ENCODE measurements around the gene RFFL.

RFFL gene

DNA sequence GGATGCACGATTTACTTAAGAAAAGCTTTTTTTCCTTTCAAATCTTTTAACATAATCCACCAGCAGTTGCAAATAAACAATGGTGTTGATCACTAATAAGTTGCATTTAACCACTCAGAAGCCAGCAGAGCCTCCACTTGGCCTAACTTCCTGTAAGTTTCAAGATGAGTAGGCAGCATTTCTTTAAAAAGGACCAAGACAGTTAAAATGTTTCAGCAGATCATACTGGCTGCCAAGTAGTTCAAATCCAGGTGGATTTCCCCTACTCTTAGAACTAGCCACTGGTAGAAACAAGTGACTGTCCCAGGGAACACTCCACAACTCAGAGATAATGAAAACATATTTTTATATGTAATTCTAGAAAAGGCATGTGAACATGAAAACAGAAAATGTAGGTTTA lies 17.0 kb upstream of the RFFL start:
- Histone ChIP-seq H3K4me3 (ENCODE audit: insufficient read length, low read depth) (no peak overlapping the region), H3K9ac (ENCODE audit: insufficient read length, low read depth) (no peak overlapping the region), H3K27me3 (ENCODE audit: insufficient read depth, insufficient read length) (no peaks in the 10 kb centered on the region), H3K36me3 (ENCODE audit: insufficient read depth, insufficient read length, low read length) (no peaks in the 10 kb centered on the region), H3K4me1 (ENCODE audit: insufficient read depth, insufficient read length) (no peaks in the 10 kb centered on the region), H3K9me3 (ENCODE audit: insufficient read depth, low read length) (no peaks in the 10 kb centered on the region)
- DNase-seq (ENCODE audit: low read depth, low spot score), result no peak
- TF ChIP-seq ZNF274 (IDR thresholded peaks at IDR 0.05; ENCODE audit: low read depth, low read length) (no peak), SUZ12 (IDR thresholded peaks at IDR 0.05; ENCODE audit: extremely low read depth, insufficient read depth, insufficient read length) (no peak), YY1 (IDR thresholded peaks at IDR 0.05; ENCODE audit: insufficient read depth, insufficient read length) (no peak)

- H3K36me3 ChIP-seq (ENCODE audit: insufficient read depth, insufficient read length, low read length), result no peaks in the 10 kb centered on the region
- no peaks in the 10 kb centered on the region for H3K27me3 ChIP-seq (ENCODE audit: insufficient read depth, insufficient read length)
- no peak overlapping the region for H3K4me3 ChIP-seq (ENCODE audit: insufficient read length, low read depth)
- no peak overlapping the region for H3K9ac ChIP-seq (ENCODE audit: insufficient read length, low read depth)
- no peaks in the 10 kb centered on the region for H3K9me3 ChIP-seq (ENCODE audit: insufficient read depth, low read length)
- no peak for TF ChIP-seq SUZ12 (IDR thresholded peaks at IDR 0.05; ENCODE audit: extremely low read depth, insufficient read depth, insufficient read length)
- TF ChIP-seq ZNF274 (IDR thresholded peaks at IDR 0.05; ENCODE audit: low read depth, low read length), result no peak
- no peak for TF ChIP-seq YY1 (IDR thresholded peaks at IDR 0.05; ENCODE audit: insufficient read depth, insufficient read length)
- H3K4me1 ChIP-seq (ENCODE audit: insufficient read depth, insufficient read length), result no peaks in the 10 kb centered on the region
- DNase-seq (ENCODE audit: low read depth, low spot score), result no peak
These were observed 16.3 kb upstream of the RFFL start for GRCh38 chr17:35079547-35080423.

GRCh38 chr17:35076874-35077273 lies 13.4 kb upstream of the RFFL start:
- DNase-seq (ENCODE audit: low read depth, low spot score), result no peak
- Histone ChIP-seq H3K4me1 (ENCODE audit: insufficient read depth, insufficient read length) (no peaks in the 10 kb centered on the region), H3K27me3 (ENCODE audit: insufficient read depth, insufficient read length) (no peaks in the 10 kb centered on the region), H3K36me3 (ENCODE audit: insufficient read depth, insufficient read length, low read length) (no peaks in the 10 kb centered on the region), H3K9ac (ENCODE audit: insufficient read length, low read depth) (no peak overlapping the region), H3K4me3 (ENCODE audit: insufficient read length, low read depth) (no peak overlapping the region), H3K9me3 (ENCODE audit: insufficient read depth, low read length) (no peaks in the 10 kb centered on the region)
- TF ChIP-seq YY1 (IDR thresholded peaks at IDR 0.05; ENCODE audit: insufficient read depth, insufficient read length), result no peak
- TF ChIP-seq SUZ12 (IDR thresholded peaks at IDR 0.05; ENCODE audit: extremely low read depth, insufficient read depth, insufficient read length), result no peak
- no peak for TF ChIP-seq ZNF274 (IDR thresholded peaks at IDR 0.05; ENCODE audit: low read depth, low read length)

- H3K36me3 ChIP-seq (ENCODE audit: insufficient read depth, insufficient read length, low read length), result no peaks in the 10 kb centered on the region
- no peak overlapping the region for H3K4me3 ChIP-seq (ENCODE audit: insufficient read length, low read depth)
- TF ChIP-seq SUZ12 (IDR thresholded peaks at IDR 0.05; ENCODE audit: extremely low read depth, insufficient read depth, insufficient read length) (no peak), ZNF274 (IDR thresholded peaks at IDR 0.05; ENCODE audit: low read depth, low read length) (no peak), YY1 (IDR thresholded peaks at IDR 0.05; ENCODE audit: insufficient read depth, insufficient read length) (no peak)
- no peaks in the 10 kb centered on the region for H3K4me1 ChIP-seq (ENCODE audit: insufficient read depth, insufficient read length)
- no peak for DNase-seq (ENCODE audit: low read depth, low spot score)
- H3K9me3 ChIP-seq (ENCODE audit: insufficient read depth, low read length), result no peaks in the 10 kb centered on the region
- no peaks in the 10 kb centered on the region for H3K27me3 ChIP-seq (ENCODE audit: insufficient read depth, insufficient read length)
- H3K9ac ChIP-seq (ENCODE audit: insufficient read length, low read depth), result no peak overlapping the region
These were observed 11.5 kb upstream of the RFFL start for GRCh38 chr17:35074711-35075707.

GRCh38 chr17:35073991-35074627 lies 10.6 kb upstream of the RFFL start:
- no peak overlapping the region for H3K9ac ChIP-seq (ENCODE audit: insufficient read length, low read depth)

DNA sequence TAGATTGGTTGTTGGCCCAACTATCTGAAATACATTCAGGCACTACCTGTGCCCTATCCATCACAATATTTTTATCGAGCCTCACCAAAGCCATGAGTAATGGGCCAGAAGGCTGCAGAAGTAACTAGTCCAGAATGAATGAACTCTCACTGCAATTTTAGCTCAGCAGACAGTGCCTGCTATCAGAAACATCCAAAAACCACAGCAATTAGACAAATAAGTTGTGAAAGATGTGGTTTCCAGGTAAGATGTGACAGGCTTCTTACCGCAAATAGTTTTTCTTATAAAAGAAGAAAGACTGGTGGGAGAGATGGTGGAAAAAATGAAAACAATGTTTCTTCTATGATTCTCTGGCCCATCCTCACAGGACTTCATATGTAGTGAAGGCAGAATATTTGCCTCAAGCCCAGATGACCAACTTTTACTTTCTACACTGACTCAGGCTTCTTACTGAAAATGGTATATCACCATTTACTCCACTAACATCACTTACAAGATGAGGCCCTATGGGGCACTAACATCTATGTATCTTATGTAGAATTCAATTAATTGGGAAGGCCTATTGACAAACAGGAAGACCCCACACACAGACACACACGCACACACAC lies 9.8 kb upstream of the RFFL start:
- Histone ChIP-seq H3K27me3 (ENCODE audit: insufficient read depth, insufficient read length) (no peaks in the 10 kb centered on the region), H3K36me3 (ENCODE audit: insufficient read depth, insufficient read length, low read length) (no peaks in the 10 kb centered on the region), H3K4me1 (ENCODE audit: insufficient read depth, insufficient read length) (no peaks in the 10 kb centered on the region), H3K9me3 (ENCODE audit: insufficient read depth, low read length) (no peaks in the 10 kb centered on the region), H3K9ac (ENCODE audit: insufficient read length, low read depth) (no peak overlapping the region), H3K4me3 (ENCODE audit: insufficient read length, low read depth) (no peak overlapping the region)
- no peak for DNase-seq (ENCODE audit: low read depth, low spot score)
- no peak for TF ChIP-seq YY1 (IDR thresholded peaks at IDR 0.05; ENCODE audit: insufficient read depth, insufficient read length)
- TF ChIP-seq SUZ12 (IDR thresholded peaks at IDR 0.05; ENCODE audit: extremely low read depth, insufficient read depth, insufficient read length), result no peak
- no peak for TF ChIP-seq ZNF274 (IDR thresholded peaks at IDR 0.05; ENCODE audit: low read depth, low read length)

More at GRCh38 chr17:35073991-35074627, 10.6 kb upstream of the RFFL start:
- Histone ChIP-seq H3K4me1 (ENCODE audit: insufficient read depth, insufficient read length) (no peaks in the 10 kb centered on the region), H3K27me3 (ENCODE audit: insufficient read depth, insufficient read length) (no peaks in the 10 kb centered on the region), H3K9me3 (ENCODE audit: insufficient read depth, low read length) (no peaks in the 10 kb centered on the region), H3K36me3 (ENCODE audit: insufficient read depth, insufficient read length, low read length) (no peaks in the 10 kb centered on the region), H3K4me3 (ENCODE audit: insufficient read length, low read depth) (no peak overlapping the region)
- TF ChIP-seq YY1 (IDR thresholded peaks at IDR 0.05; ENCODE audit: insufficient read depth, insufficient read length) (no peak), ZNF274 (IDR thresholded peaks at IDR 0.05; ENCODE audit: low read depth, low read length) (no peak), SUZ12 (IDR thresholded peaks at IDR 0.05; ENCODE audit: extremely low read depth, insufficient read depth, insufficient read length) (no peak)
- no peak for DNase-seq (ENCODE audit: low read depth, low spot score)

Measured in NT2/D1 (cell line).